HG02610 (cell line): ENCODE data around the gene LTA.
"Not testable (repeated sequence)": the region's sequence is repeated elsewhere in the genome, so short reads cannot be mapped to it uniquely, and the experiment has no call there.

ENCODE experiments used
- ATAC-seq: cut with Tn5 transposase; IDR thresholded peaks from one replicate; pipeline ENCODE4 v1.9.1; 2021; ENCODE audit warnings: mild to moderate bottlenecking, moderate library complexity; ENCODE audit not compliant: unreplicated experiment

The LTA gene

GRCh38 chr6:31541658-31542521 lies 30.2 kb upstream of the LTA start, which contains the start of gene DDX39B:
TSS of gene DDX39B (minus strand) at chr6:31542003. CDS start at chr6:31540532, 1,471 bp downstream.
- ATAC-seq = peak; percentile 63

- no peak for ATAC-seq
These were observed 28.4 kb upstream of the LTA start for GRCh38 chr6:31543639-31544038.

- ATAC-seq = no peak
These were observed 27.4 kb upstream of the LTA start for GRCh38 chr6:31544676-31545075.

DNA sequence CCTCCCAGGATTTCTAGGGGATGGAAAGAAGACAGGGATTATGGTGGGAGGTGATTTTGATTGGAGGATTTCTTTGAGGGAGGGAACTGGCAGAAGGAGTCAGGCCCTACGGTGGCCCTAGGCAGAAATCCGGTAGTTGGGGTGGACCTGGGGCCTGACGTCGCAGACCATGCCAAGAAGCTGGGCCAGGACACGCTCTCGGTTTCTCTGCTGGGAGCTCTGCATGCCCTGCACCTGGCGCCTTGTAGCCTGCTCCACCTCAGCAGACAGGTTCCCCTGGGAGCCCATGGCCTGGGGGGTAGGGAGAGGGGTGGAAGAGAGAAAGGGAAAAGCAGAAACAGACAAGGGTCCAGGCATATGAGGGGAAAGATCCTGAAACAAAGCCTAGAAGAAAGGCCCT lies 26.8 kb upstream of the LTA start:
- ATAC-seq = no peak

GRCh38 chr6:31546339-31546957 lies 25.6 kb upstream of the LTA start, which contains the start of gene ATP6V1G2:
TSS of gene ATP6V1G2 (minus strand) at chr6:31546608. CDS start at chr6:31546559, 49 bp downstream.
- peak; percentile 38 for ATAC-seq

DNA sequence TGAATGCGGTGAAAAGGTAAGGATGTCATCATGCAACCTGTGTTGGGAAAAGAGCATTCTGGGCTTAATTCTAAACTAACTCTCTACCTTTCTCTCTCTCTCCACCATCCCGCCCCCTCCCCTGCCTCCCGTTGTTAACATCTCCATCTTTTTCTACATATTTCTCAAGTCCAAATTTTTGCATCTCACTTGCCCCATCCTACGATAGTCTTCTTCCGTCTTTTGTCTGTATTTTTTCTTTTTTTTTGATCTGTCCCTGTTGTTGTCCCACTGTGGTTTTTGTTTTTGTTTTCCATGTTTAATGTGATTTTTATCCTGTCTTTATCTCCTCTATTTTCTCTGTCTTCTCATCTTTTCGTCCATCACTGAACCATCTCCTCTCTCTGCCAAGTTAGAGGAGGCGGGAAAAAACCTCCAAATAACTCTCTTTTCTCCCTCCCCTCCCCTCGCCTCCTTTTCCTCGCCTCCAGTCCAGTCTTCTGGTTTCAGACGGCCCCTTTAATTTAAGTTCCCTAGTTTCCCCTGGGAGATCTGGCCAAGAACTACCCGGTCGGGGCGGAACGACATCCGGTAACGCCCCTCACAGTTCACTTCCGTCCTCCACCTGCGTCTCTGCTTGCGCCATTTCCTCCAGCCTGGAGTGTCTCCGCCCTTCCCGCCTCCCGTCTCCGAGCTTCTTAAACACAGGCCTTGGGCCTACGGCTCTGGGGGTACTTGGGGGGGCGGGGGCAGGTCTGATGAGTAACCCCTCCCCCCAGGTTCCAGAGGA lies 24.9 kb upstream of the LTA start, which contains the start of gene NFKBIL1:
Gene NFKBIL1 (plus strand): TSS at position 651 of the 769 bp plus-strand sequence. CDS start 87 bp downstream, at position 738.
- peak; percentile 75 for ATAC-seq

- ATAC-seq = no peak
These were observed 24.2 kb upstream of the LTA start for GRCh38 chr6:31547727-31548543.

GRCh38 chr6:31548544-31548873 lies 23.6 kb upstream of the LTA start:
- no peak for ATAC-seq

- not testable (repeated sequence) for ATAC-seq
These were observed 20.7 kb upstream of the LTA start for GRCh38 chr6:31551371-31551770.

DNA sequence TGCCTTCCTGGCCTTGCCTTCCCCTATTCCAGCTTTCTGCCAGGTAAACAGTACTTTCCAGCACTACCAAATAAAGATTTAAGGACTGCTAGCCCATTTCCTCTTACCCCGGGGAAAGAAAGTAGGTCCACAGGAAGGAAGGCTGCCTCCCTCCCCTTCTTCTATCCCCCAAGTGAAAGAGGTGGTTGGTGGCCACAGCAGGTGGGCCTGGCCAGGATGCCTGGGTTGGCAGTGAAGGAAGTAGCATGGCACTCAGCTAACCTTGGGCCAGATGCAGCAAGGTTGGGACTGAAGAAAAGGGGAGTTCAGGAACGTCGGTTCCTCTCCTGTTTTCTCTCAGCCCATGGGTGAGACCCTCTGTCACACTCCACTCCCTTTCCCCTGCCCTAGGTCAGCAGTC lies 15.8 kb upstream of the LTA start:
- no peak for ATAC-seq

DNA sequence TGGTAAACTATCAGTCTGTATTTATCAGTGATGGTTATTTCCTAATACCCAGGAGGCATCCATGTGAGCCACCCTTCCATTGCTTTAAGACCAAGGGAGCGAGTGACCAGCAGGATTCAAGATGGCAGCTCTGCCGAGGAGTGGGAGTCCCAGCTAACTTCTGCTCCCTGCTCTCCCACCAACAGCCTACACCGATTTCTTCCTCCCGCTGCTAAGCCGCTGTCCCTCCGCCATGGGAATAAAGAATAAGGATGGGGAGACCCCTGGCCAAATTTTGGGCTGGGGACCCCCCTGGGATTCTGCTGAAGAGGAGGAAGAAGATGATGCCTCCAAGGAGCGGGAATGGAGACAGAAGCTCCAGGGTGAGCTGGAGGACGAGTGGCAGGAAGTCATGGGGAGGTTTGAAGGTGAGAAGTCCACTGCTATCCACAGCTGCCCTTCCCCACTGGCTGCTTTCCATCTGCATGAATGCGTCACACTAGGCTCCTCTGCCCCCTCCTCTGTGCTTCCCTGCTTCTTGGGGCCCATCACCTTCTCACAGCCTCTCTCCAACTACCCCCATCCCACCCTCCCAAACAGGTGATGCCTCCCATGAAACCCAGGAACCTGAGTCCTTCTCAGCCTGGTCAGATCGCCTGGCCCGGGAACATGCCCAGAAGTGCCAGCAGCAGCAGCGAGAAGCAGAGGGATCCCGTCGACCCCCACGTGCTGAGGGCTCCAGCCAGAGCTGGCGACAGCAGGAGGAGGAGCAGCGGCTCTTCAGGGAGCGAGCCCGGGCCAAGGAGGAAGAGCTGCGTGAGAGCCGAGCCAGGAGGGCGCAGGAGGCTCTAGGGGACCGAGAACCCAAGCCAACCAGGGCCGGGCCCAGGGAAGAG lies 14.4 kb upstream of the LTA start:
- no peak for ATAC-seq

DNA sequence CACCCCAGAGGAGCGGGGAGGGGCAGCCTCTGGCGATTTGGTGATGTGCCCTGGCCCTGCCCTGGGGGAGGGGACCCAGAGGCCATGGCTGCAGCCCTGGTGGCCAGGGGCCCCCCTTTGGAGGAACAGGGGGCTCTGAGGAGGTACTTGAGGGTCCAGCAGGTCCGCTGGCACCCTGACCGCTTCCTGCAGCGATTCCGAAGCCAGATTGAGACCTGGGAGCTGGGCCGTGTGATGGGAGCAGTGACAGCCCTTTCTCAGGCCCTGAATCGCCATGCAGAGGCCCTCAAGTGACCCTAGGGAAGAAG lies 13.8 kb upstream of the LTA start:
- ATAC-seq = no peak

GRCh38 chr6:31558631-31559500 lies 13.2 kb upstream of the LTA start:
- ATAC-seq = peak; percentile 35

- ATAC-seq = no peak
These were observed 12.5 kb upstream of the LTA start for GRCh38 chr6:31559606-31559957.

GRCh38 chr6:31559958-31560696 lies 12.0 kb upstream of the LTA start:
- ATAC-seq = peak; percentile 52

DNA sequence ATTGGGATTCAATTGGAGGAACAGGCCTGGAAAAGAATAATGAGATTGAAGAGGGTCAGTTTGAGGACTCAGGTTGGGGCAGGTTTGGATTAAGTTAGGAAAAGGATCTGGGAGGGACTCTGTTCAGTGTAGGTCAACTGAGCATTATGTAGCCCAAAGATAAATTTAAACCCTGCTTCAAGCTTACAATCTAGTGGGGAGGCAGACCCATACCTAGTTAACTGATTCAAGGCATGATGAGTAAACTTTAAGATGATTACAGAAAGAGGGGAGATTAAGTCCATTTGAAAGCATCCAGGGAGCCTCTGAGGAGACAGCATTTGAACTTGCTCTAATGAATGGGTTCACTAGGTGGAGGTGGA lies 11.4 kb upstream of the LTA start:
- no peak for ATAC-seq

GRCh38 chr6:31567531-31568370 lies 4.3 kb upstream of the LTA start:
- no peak for ATAC-seq
